Ishikawa (cell line): Measurements from ENCODE around the gene TENM3.

Experiments
- CEBPB ChIP-seq: IDR thresholded peaks from 2 replicates; pipeline ENCODE4 v1.6.1; 2012
- CREB1 ChIP-seq: IDR thresholded peaks from 2 replicates; pipeline ENCODE4 v1.6.1; 2012; ENCODE audit warnings: low read depth
- EGR1 ChIP-seq: IDR thresholded peaks from 2 replicates; pipeline ENCODE4 v1.6.1; 2012
- EP300 ChIP-seq: IDR thresholded peaks from 2 replicates; pipeline ENCODE4 v1.6.1; 2012; ENCODE audit warnings: borderline replicate concordance
- FOXM1 ChIP-seq: IDR thresholded peaks from 2 replicates; pipeline ENCODE4 v1.6.1; 2012; ENCODE audit warnings: low read depth, borderline replicate concordance
- NFIC ChIP-seq: IDR thresholded peaks from 2 replicates; pipeline ENCODE4 v1.6.1; 2012
- RAD21 ChIP-seq: IDR thresholded peaks from 2 replicates; pipeline ENCODE4 v1.6.1; 2012; ENCODE audit warnings: low read depth
- TAF1 ChIP-seq: IDR thresholded peaks from 2 replicates; pipeline ENCODE4 v1.6.1; 2012; ENCODE audit warnings: low read depth, mild to moderate bottlenecking
- TCF12 ChIP-seq: IDR thresholded peaks from 2 replicates; pipeline ENCODE4 v1.6.1; 2012; ENCODE audit warnings: low read depth
- TEAD4 ChIP-seq: IDR thresholded peaks from 2 replicates; pipeline ENCODE4 v1.6.1; 2012
- USF1 ChIP-seq: IDR thresholded peaks from 2 replicates; pipeline ENCODE4 v1.6.1; 2012
- YY1 ChIP-seq: IDR thresholded peaks from 2 replicates; pipeline ENCODE4 v1.6.1; 2012; ENCODE audit warnings: low read depth
- ZBTB7A ChIP-seq: IDR thresholded peaks from 2 replicates; pipeline ENCODE4 v1.6.1; 2012; ENCODE audit warnings: low read depth
- TF ChIP-seq, protein P1 (sequence below): IDR thresholded peaks from 2 replicates; pipeline ENCODE4 v1.6.1; 2012; ENCODE audit warnings: low read depth, mild to moderate bottlenecking
- TF ChIP-seq, protein P2 (sequence below): IDR thresholded peaks from 2 replicates; pipeline ENCODE4 v1.6.1; 2012

TENM3 gene

DNA sequence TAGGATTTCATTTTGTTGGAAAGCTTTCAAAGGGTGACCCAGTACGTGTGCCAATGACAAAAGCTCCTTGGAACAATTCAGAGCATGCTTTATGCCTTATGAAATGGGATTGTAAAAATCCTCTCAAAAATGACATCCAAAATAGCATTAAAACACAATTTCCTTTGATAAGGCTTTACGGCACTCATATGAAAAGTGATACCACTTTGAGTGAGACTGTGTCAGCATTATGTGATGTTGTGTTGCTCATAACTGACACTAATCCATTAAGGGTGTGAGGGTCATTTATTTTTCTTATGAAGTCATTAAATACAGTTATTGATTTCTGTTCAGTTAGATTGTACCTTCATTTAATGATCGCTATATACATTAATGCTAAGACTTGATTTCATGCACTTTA is 250.2 kb downstream of the TENM3 start:
- TF ChIP-seq NFIC: no peak
- TF ChIP-seq FOXM1: no peak
- TF ChIP-seq, protein P1, sequence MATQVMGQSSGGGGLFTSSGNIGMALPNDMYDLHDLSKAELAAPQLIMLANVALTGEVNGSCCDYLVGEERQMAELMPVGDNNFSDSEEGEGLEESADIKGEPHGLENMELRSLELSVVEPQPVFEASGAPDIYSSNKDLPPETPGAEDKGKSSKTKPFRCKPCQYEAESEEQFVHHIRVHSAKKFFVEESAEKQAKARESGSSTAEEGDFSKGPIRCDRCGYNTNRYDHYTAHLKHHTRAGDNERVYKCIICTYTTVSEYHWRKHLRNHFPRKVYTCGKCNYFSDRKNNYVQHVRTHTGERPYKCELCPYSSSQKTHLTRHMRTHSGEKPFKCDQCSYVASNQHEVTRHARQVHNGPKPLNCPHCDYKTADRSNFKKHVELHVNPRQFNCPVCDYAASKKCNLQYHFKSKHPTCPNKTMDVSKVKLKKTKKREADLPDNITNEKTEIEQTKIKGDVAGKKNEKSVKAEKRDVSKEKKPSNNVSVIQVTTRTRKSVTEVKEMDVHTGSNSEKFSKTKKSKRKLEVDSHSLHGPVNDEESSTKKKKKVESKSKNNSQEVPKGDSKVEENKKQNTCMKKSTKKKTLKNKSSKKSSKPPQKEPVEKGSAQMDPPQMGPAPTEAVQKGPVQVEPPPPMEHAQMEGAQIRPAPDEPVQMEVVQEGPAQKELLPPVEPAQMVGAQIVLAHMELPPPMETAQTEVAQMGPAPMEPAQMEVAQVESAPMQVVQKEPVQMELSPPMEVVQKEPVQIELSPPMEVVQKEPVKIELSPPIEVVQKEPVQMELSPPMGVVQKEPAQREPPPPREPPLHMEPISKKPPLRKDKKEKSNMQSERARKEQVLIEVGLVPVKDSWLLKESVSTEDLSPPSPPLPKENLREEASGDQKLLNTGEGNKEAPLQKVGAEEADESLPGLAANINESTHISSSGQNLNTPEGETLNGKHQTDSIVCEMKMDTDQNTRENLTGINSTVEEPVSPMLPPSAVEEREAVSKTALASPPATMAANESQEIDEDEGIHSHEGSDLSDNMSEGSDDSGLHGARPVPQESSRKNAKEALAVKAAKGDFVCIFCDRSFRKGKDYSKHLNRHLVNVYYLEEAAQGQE: no peak
- no peak for TF ChIP-seq ZBTB7A
- no peak for TF ChIP-seq EP300
- no peak for TF ChIP-seq CEBPB
- no peak for TF ChIP-seq TEAD4
- no peak for TF ChIP-seq YY1
- no peak for TF ChIP-seq CREB1
- no peak for TF ChIP-seq USF1
- TF ChIP-seq TCF12: no peak
- TF ChIP-seq, protein P2, sequence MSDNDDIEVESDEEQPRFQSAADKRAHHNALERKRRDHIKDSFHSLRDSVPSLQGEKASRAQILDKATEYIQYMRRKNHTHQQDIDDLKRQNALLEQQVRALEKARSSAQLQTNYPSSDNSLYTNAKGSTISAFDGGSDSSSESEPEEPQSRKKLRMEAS: no peak
- no peak for TF ChIP-seq TAF1
- TF ChIP-seq EGR1: no peak
- TF ChIP-seq RAD21: no peak

DNA sequence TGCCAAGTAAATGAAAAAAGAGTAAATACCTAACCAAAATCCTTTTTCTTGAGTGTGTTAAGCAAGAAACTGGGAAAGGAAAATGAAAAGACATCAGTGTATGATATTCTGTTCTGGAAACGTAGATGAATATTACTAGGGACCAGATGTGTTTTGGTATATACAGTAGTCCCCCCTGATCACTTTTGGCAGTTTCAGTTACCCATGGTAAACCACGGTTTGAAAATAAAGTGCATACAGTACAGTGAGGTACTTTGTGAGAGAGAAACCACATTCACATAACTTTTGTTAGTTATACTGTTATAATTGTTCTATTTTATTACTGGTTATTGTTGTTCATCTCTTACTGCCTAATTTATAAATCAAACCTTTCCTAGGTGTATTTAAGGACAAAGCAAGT is 250.9 kb downstream of the TENM3 start:
- TF ChIP-seq CREB1: no peak
- TF ChIP-seq NFIC: no peak
- TF ChIP-seq, protein P1: no peak
- no peak for TF ChIP-seq CEBPB
- no peak for TF ChIP-seq RAD21

GRCh38 chr4:182495031-182495430 is 251.8 kb downstream of the TENM3 start:
- TF ChIP-seq NFIC (no peak), TEAD4 (no peak)
- TF ChIP-seq, protein P1: no peak

GRCh38 chr4:182495645-182496385 is 252.6 kb downstream of the TENM3 start:
- TF ChIP-seq CEBPB (no peak), ZBTB7A (no peak), EGR1 (no peak), YY1 (no peak), TEAD4 (no peak), TCF12 (no peak), NFIC (no peak), RAD21 (no peak), USF1 (no peak), TAF1 (no peak), CREB1 (no peak), EP300 (no peak), FOXM1 (no peak)
- TF ChIP-seq, protein P1: no peak
